Neuron (in vitro differentiated cells): ENCODE data around the gene VIPR2.
"Not testable (repeated sequence)": the region's sequence is repeated elsewhere in the genome, so short reads cannot be mapped to it uniquely, and the experiment has no call there.

Source experiments
- H2AFZ ChIP-seq: one replicate; pipeline ENCODE4 v1.6.1; 2013; ENCODE audit warnings: low read depth, mild to moderate bottlenecking, inconsistent platforms, low read length, moderate library complexity
- H3K27me3 ChIP-seq: one replicate; pipeline ENCODE4 v1.6.1; 2013; ENCODE audit warnings: low read length; ENCODE audit not compliant: insufficient read depth
- H3K36me3 ChIP-seq: one replicate; pipeline ENCODE4 v1.6.1; 2013; ENCODE audit warnings: low read length; ENCODE audit not compliant: insufficient read depth
- H3K4me1 ChIP-seq: one replicate; pipeline ENCODE4 v1.6.1; 2013; ENCODE audit warnings: low read length; ENCODE audit not compliant: insufficient read depth
- H3K4me3 ChIP-seq: 2 replicates; pipeline ENCODE4 v1.5.1; 2013; ENCODE audit warnings: mild to moderate bottlenecking, low read length, moderate library complexity
- H3K9me3 ChIP-seq: one replicate; pipeline ENCODE4 v1.6.1; 2013; ENCODE audit warnings: low read length

The VIPR2 gene

DNA sequence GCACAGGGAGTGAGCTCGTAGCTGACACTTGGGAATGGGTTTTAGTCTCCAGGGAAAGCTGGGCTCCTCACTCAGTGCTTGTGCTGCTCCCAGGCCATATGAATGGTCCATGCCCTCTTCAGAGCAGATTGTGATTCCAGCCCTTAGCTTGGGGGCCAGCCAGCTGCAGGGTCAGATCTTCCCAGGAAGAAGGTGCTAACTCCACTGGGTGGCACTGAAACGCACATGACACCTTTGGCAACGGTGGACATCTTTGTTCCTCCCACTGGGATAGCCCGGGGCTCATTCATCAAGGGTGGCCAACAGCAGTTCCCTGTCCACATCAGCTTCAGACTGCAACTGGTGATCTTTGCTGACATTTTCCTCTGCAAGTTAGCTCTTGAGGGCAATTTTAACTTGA is 159.1 kb downstream of the VIPR2 start:
- no peaks in the 10 kb centered on the region for H3K27me3 ChIP-seq
- H3K9me3 ChIP-seq = peaks cover 15% of the 10 kb centered on the region
- no peaks in the 10 kb centered on the region for H3K36me3 ChIP-seq
- H2AFZ ChIP-seq = no peak overlapping the region
- H3K4me3 ChIP-seq = no peak overlapping the region
- no peaks in the 10 kb centered on the region for H3K4me1 ChIP-seq

DNA sequence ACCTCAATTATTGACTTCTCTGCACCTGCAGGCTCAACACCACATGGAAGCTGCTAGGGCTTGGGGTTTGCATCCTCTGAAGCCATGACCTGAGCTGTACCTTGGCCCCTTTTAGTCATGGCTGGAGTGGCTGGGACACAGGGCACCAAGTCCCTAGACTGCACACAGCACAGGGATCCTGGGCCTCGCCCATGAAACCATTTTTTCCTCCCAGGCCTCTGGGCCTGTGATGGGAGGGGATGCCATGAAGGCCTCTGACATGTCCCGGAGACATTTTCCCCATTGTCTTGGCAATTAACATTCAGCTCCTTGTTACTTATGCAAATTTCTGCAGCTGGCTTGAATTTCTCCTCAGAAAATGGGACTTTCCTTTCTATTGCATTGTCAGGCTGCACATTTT is 160.7 kb downstream of the VIPR2 start:
- not testable (repeated sequence) for H3K27me3 ChIP-seq, H3K4me1 ChIP-seq, H2AFZ ChIP-seq, H3K4me3 ChIP-seq, H3K36me3 ChIP-seq
- peaks cover 11% of the 10 kb centered on the region for H3K9me3 ChIP-seq

GRCh38 chr7:158982080-158982479 is 162.6 kb downstream of the VIPR2 start:
- not testable (repeated sequence) for H3K4me3 ChIP-seq, H3K4me1 ChIP-seq, H2AFZ ChIP-seq, H3K27me3 ChIP-seq, H3K36me3 ChIP-seq
- H3K9me3 ChIP-seq = peaks cover 11% of the 10 kb centered on the region

DNA sequence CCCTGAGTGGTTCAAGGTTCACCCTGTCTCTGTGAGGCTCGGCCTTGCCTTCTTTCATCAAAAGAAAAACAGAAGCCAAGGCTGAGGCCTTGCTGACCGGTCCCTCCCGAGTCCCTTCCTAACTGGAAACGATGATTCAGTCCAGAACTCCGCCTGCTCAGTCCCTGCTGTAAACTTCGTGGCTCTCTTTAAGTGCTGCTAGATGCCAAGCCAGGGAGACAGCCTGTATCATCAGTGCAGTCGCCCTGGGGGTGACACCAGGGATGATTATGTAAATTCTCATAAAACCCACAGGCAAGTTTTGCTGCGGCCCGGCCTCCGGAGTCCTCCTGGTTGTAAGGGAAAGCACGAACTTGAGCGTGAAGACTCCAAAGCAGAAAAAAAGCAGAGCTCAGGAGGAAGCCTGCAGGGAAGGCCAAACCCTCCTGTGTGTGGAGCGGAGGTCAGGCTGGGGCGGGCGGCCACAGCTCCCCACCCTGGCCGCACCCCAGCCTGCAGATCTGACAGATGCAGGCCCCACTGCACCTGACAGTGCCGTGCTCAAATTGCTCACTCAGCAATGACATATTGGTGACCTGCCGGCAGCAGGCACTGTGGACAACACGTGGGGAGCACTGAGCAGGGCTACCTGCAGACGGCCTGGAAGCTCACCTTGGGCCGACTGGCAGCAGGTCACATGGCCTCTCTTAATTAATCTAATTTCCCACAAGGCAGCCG is 164.9 kb downstream of the VIPR2 start:
- H2AFZ ChIP-seq = no peak overlapping the region
- H3K9me3 ChIP-seq = peaks cover 11% of the 10 kb centered on the region
- no peaks in the 10 kb centered on the region for H3K27me3 ChIP-seq
- H3K36me3 ChIP-seq = no peaks in the 10 kb centered on the region
- no peak overlapping the region for H3K4me3 ChIP-seq
- peaks cover 8% of the 10 kb centered on the region for H3K4me1 ChIP-seq

- H3K4me1 ChIP-seq = peaks cover 8% of the 10 kb centered on the region
- peaks cover 11% of the 10 kb centered on the region for H3K9me3 ChIP-seq
- no peak overlapping the region for H2AFZ ChIP-seq
- no peak overlapping the region for H3K4me3 ChIP-seq
- no peaks in the 10 kb centered on the region for H3K27me3 ChIP-seq
- H3K36me3 ChIP-seq = no peaks in the 10 kb centered on the region
Measured at GRCh38 chr7:158979023-158979529, 165.6 kb downstream of the VIPR2 start.
